Measurements from ENCODE around the gene TIGIT. TPM values are rescaled to one million over a fixed set of nuclear protein-coding genes. Genes with fewer than 3 reads are reported as not detected.

TIGIT gene
- total and polyA plus RNA-seq, 10 of the 15 experiments (the other 5 are each of a cell fraction or from before 2014, with no cell fraction given): 0.08 to 4.7 (median 0.94) TPM

GRCh38 chr3:114308830-114309229 lies 15.0 kb downstream of the TIGIT start (continued):
- TF ChIP-seq PML (IDR thresholded peaks at IDR 0.05; ENCODE audit: low read length) (no peak), POLR2A (IDR thresholded peaks at IDR 0.05; ENCODE audit: low read depth, low read length) (0 out of 2 replicates have a peak, but pooled peaks have one; percentile 44), KAT2A (conservative IDR thresholded peaks at IDR 0.05; ENCODE audit: control insufficient read depth, low read depth, low read length) (no peak), TCF3 (IDR thresholded peaks at IDR 0.05; ENCODE audit: borderline replicate concordance, insufficient read depth, low read depth, low read length) (no peak), SMAD1 (IDR thresholded peaks at IDR 0.05; ENCODE audit: low read depth, partially characterized antibody) (no peak), E2F4 (IDR thresholded peaks at IDR 0.05; ENCODE audit: low read depth, low read length) (no peak), SMAD5 (IDR thresholded peaks at IDR 0.05; ENCODE audit: low read depth) (no peak), PKNOX1 (IDR thresholded peaks at IDR 0.05) (no peak), MAX (IDR thresholded peaks at IDR 0.05; ENCODE audit: low read depth, low read length) (peak; percentile 78; the same call in 1 of the 2 replicates), NRF1 (conservative IDR thresholded peaks at IDR 0.05; ENCODE audit: low read depth, low read length) (no peak), TARDBP (IDR thresholded peaks at IDR 0.05; ENCODE audit: borderline replicate concordance) (peak; percentile 56; the same call in 1 of the 2 replicates), BRCA1 (IDR thresholded peaks at IDR 0.05; ENCODE audit: low read depth, low read length) (no peak), RAD51 (IDR thresholded peaks at IDR 0.05) (no peak), E4F1 (IDR thresholded peaks at IDR 0.05; ENCODE audit: borderline replicate concordance, partially characterized antibody) (no peak), CHD2 (IDR thresholded peaks at IDR 0.05; ENCODE audit: borderline replicate concordance, low read depth, low read length) (no peak), EP300 (IDR thresholded peaks at IDR 0.05; ENCODE audit: borderline replicate concordance in 1 of 2, control insufficient read depth in 1 of 2, low read depth in 2 of 2, low read length in 2 of 2) (no peak), NFYB (IDR thresholded peaks at IDR 0.05; ENCODE audit: insufficient read depth, low read depth, low read length) (no peak), ELK1 (IDR thresholded peaks at IDR 0.05; ENCODE audit: low read depth, low read length) (peak; percentile 49; the same call in 1 of the 2 replicates), POU2F2 (IDR thresholded peaks at IDR 0.05; ENCODE audit: borderline replicate concordance, low read depth, low read length) (no peak), BCLAF1 (IDR thresholded peaks at IDR 0.05) (no peak), YBX1 (IDR thresholded peaks at IDR 0.05) (no peak), CREM (IDR thresholded peaks at IDR 0.05; ENCODE audit: low read depth) (peak; percentile 34; the same call in 1 of the 2 replicates), POLR2AphosphoS2 (IDR thresholded peaks at IDR 0.05; ENCODE audit: low read depth, low read length) (no peak)

All from GM12878 (cell line).